Activated naive CD4-positive, alpha-beta T cell treated with Interleukin-2 at 50 U/mL for 16 hours (primary cell): ENCODE data around the gene MPPED1.

Source experiments
- DNase-seq: peaks from one replicate; pipeline ENCODE4 v3.0.0-alpha.2; 2020

The MPPED1 gene

DNA sequence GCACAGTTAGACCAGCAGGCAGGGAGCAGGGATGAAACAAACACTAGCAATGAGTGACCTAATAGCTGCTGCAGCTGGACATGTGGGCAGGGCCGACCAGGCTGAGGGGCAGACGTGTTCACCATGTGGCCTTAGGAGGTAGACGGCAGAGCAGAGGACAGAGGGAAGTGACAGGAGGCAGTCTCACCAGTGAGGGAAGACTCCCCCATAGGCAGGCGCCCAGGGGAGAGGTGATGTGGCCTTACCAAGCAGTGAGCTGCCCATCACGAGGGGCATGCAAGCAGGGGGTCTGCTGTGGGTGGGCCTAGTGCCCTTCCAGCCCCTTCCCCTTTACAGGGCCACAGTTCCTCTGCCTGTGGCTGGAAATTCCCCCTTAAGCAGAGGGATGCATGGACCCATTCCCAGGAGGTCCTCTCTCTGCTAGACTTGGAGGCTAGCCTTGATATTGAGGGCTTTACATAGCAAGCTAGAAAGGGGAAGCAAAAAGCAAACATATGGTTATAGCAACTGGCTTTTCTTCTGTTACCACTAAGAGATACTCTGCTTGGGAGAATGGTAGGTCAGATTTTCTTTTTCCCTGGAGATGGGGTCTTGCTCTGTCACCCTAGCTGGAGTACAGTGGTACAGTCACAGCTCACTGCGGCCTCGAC is 67.6 kb downstream of the MPPED1 start:
- DNase-seq: no peak

DNA sequence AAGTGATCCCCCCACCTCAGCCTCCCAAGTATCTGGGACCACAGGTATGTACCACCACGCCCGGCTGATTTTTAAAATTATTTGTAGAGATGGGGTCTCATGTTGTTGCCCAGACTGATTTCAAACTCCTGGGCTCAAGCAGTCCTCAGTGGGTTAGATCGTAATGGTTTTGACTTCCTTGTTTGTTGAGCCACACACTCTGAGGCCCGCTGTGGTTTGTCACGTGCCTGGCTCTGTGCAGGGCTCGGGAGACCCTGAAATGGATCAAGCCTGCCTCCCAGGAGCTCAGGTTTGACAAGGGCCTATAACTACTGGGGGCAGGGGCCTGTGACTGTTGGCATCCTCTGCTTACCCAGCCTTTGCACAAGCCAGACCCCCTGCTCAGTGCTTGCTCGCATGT is 68.1 kb downstream of the MPPED1 start:
- DNase-seq: no peak

DNA sequence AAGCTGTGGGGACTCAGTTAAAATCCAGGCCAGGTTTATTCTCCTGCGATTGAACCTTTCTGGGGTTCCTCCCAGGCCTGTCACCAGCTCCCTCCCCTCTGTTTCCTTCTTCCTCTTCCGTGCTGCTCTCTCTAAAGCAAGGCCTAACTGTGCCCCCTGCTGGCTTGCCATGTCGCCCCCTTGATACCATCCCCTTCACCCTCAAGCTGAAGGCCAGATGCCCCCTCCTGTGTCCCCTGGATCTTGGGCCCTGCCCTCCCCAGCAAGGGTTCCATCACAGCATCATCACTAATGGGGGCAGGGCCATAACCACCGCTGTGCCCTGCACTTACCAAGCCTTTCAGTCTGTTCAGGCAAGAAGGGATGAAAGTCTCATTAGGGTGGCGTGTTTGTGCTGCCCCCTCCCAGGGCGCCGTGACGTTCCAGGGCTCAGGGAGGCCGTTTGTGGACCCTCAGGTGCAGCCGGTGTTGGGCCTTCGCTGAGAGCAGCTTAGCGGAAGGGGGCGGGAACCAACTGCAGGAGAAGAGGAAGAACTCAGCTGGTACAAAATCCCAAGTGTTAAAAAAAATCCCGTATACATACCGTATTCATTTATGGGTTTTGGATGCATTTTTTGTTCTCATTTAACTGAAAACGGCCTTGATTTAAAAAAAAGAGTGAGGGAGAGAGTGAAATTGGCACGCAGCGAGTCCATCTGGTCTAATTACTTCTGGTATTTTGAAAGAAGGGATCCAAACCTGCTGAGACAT is 69.9 kb downstream of the MPPED1 start:
- no peak for DNase-seq

DNA sequence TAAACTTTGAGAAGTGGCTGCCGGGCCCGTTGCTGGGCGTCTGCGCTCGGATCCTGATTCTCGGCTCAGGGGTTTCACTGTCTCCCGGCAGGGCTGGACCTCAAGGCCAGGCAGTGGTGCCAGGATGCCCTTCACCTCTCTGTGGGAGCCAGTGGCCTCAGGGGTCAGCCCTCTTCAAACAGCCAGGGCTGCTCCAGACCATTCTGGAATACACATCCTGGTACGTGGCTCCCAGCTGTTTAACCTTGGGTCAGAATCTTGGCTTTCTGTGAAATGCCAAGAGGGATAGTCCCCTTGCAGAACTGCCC is 70.5 kb downstream of the MPPED1 start:
- no peak for DNase-seq

DNA sequence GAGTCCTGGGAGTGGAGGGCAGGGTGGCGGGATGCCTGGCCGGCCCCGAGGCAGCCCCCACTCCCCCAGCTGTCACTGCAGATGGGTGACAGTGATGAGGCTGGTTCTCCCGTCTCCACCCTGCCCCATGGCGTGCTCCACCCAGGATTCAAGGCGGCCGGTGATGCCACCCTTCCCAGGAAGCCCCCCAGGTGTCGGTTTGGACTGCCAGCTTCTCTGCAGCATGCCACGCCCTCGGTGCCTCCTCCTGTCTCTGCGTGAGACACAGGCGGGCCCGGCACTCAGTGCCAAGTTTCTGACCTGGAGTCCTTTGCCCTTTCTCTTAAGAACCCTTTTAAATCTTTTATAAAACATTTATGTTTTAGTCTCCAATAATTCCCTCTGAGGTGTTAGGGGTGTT is 71.5 kb downstream of the MPPED1 start:
- DNase-seq: no peak

DNA sequence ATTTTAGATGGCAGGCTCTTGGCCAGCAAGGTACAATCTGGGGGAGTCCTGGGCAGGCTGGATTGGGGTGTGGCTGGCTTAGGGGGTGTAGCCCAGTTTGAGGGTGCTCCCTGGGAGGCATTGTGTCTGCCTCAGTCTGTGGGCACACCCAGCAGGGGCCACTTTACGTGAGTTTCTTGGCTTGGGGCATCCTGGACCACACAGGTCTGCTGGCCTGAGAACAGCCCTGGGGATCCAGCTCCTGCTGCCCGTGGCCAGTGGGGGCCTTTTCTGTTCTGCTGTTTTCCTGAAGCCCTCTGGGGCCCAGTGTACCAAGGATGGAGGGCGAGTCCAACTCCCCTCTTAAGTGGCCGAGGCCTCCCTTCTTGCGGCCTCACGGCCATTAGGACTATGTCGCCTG is 71.9 kb downstream of the MPPED1 start:
- DNase-seq: no peak

DNA sequence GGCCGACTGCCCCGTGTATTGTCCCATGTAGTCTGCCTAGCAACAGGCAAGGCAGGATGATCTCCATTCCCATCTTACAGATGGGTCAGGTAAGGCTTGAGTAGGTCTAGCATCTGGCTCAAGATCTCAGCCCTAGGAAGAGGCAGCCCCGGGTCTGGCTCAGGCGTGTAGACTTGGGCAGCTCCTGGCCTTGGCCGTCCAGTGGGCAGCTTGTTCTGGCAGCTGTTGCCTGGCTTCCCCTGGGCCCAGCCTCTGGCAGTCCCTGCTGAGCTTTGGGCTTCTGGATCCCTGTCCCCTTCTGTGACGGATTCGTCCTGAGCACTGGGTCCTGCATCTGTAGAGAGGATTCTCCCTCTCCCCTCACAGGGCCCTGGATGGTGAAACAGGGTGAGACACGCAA is 72.4 kb downstream of the MPPED1 start:
- no peak for DNase-seq

DNA sequence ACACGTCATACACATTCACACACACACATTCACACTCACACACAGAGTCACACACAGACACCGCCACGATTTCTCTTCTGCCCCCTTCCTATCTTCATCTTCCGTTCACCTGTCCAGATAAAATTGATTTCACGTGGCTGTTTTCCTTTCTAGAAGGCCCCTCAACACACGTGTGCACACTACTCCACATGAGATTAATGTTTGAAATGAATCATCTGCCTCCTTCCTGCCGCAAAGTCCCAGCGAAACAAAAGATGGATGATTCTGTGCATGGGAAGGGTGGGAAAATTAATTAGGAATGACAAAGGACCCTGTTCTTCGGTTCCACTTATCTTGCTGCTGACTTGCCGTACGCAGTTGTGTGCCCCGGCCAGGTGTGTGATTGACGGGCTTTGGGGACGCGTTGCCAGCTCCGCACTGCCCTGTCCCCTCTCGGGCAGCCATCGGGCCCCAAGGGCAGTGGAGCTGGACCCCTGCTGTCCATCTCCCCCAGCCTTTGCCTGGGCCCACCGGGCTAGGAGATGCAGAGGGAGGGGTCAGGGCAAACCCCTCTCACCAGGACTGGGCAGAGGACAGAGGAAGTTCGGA is 73.8 kb downstream of the MPPED1 start:
- no peak for DNase-seq

DNA sequence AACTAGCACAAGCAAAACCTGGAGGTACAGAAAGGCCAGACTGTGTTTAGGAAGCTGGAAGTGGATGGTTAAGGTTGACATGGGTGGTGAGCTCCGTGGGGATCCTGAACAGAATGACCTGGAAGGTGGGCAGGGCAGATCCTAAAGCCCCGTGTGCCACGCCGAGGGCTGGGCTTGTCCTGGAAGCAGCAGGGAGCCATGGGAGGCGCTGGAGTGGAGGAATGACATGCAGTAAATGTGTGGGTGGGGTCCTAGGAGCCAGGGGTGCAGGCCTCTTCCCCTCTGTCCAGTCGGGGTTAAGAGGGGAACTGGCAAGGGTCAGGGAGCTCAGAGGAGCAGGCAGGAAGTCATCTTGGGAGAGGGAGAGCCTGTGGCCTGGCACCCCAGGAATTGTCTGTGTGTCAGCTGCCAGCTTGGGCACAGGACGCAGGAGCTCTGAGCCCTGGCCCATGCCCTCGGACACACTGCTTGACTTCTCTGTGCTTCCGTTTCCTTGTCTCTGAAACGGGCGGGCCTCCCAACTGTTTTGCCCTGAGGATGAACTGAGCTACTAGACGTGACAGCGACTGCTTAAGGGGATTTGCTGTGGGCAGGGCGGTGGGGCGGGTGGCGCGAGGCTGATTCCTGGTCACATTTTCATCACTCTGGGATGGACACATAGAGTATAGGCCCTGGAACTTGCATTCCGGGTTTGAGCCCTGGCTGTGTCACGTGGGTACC is 75.7 kb downstream of the MPPED1 start:
- DNase-seq: no peak

DNA sequence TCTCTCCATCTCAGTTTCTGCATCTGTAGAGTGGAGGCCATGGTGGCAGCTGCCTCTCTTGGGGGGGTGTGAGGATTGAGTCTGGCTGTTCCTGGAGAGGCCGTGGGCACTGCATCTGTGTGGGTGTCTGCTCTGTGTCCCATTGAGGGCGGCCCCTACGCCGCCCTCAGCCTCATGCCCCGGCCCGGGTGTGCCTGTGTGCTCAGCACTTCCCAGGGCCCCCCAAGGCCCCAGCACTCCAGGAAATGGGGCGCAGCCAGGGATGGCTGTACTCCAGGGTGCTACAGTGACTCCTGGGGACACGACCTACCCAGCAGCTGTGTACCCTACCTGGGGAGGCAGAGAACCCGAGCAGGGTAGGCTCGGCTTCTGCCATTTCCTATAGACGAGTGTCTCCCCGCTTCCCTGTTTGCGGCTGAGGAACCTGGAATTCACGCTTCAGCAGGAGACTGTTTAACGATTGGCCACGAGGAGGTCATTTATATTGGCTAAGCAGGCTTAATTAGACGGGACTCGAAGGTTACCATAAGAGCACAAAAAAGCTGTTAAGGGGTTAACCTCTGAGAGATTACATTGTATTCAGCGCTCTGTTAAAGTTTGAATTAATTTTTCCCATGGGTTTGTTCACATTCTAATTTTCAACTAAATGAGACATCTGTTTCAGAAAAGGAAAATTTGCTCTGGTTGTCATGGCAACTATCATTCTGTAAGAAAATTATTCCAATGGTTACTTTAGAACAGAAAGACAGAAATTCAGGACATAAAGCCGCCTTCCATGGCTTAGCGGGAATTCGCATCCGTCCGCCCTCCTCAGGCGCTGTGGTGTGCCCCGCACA is 76.4 kb downstream of the MPPED1 start:
- DNase-seq: no peak

DNA sequence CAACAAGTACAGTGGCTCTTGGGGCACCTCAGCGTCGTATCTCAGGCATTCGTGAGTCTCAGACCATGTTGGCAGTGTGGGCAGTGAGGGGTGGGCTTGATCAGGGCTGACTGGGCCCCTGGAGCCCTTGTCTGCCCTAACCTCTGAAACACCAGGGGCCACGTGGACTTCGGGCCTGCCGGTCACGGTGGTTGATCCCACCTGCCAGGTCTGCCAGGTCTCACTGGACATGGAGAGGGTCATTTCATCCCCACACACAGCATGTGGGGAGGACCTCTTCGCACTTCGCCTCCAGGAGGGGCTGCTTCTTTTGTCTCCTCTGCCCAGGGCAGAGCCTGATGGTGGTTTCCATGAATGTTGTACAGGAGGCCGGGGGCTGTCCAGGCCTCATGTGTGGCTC is 77.1 kb downstream of the MPPED1 start:
- no peak for DNase-seq

DNA sequence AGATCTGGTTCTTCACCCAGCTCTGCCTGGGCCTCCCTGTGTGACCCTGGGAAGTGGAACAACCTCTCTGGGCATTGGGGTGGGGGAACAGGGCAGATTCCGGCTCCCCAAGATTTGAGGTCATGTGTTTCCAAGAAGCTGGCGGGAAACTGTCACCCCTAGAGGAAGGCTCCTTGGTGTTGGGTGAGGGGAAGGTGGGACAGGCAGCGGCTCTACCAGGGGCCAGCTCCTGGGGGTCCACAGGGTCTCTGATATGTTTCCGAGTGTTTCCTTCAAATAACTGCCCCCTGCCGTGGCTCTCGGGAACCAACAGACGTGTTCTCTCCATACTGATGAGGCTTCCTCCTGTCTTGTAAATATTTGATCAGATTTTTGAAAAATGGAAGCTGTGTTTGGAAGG is 78.5 kb downstream of the MPPED1 start:
- no peak for DNase-seq

DNA sequence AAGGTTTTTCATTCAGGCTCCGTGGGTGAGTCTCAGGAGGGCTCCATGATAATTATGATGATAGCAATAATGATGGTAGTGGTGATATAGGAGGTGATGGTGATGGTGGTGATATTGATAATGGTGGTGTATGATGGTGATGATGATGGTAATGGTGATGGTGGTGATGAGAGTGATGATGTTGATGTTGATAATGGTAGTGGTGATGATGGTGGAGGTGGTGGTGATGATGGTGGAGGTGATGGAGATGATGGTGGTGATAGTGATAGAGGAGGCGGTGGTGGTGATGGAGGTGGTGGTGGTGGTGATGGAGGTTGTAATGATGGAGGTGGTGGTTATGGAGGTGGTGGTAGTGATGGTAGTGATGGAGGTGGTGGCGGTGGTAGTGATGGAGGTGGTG is 79.4 kb downstream of the MPPED1 start:
- no peak for DNase-seq

DNA sequence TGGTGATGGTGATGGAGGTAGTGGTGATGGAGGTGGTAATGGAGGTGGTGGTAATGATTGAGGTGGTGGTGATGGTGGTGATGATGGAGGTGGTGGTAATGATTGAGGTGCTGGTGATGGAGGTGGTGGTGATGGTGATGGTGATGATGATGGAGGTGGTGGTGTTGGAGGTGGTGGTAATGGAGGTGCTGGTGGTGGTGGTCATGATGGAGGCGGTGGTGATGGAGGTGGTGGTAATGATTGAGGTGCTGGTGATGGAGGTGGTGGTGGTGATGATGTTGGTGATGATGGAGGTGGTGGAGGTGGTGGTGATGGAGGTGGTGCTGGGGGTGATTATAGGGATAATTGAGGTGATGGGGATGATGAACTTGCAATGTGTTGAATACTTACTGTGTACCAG is 79.9 kb downstream of the MPPED1 start:
- no peak for DNase-seq

DNA sequence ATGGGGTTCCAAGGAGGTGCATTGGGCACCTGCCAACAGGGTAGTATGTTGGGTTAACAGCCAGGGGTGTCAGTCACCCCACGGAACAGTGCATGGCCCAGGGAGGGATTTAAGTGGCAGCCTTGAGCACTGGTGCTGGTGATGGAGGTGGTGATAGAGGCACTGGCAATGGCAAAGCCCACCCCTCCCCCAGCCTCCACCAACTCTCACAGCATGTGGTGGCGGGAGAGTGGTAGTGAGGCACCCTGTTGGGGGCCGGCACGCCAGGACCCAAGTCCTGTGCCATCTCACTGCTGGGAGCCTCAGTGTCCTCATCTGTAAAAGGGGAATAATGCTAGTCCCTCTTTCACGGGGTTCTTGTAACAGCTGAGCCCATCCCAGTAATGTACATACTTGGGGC is 81.5 kb downstream of the MPPED1 start:
- no peak for DNase-seq

DNA sequence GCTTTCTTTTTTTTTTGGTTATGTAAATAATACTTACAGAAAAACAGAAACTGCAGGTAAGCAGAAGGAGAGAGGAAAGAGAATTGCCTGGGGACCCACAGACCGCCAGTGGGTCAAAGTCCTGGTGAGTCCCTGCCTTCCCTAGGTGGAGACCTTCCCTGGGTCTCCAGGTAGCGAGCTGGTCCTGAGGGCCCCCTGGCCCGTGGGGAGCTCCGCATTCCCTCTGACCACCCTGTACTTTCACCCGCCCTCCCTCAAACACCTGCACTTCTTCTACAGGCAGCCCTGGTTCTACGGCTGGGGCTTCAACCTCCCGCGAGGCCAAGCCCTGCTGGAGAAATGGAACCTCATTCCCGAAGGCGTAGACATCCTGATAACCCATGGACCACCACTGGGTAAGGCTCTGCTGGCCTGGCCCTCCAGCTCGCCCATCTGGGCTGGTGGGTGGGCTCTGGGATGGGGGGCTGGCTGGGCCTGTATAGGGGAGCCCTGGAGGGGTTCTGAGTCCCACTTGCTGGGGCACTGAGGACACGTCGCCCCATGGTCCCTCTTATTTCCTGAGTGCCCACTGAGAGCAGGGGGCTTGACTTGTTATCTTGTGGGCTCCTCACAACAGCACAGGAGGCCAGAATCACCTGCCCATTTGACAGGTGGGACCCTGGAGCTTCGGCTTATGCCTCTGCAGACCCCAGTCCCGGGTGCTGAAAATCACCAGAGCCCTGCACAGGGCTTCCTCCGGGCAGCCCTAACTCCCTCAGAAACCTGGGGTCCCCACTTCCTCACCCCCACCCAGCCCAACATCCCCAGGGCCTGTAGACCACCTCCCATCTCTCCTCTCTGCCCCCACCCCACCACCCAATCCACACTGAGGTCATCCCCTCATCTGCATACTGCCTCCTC is 86.4 kb downstream of the MPPED1 start:
- DNase-seq: no peak

DNA sequence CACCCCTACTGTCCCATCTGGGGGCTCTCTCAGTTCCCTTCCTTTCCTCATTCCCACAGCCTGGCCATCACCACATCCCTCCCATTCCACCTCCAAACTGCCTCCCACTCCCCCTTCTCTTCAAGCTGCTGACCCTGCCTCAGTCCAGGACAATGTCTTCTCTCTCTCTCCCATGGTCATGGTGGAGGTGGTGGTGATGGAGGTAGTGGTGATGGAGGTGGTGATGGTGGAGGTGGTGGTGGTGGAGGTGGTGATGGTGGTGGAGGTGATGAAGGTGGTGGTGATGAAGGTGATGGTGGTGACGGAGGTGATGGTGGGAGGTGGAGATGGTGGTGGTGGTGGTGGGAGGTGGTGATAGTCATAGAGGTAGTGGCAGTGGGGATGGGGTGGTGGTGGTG is 87.0 kb downstream of the MPPED1 start:
- no peak for DNase-seq

DNA sequence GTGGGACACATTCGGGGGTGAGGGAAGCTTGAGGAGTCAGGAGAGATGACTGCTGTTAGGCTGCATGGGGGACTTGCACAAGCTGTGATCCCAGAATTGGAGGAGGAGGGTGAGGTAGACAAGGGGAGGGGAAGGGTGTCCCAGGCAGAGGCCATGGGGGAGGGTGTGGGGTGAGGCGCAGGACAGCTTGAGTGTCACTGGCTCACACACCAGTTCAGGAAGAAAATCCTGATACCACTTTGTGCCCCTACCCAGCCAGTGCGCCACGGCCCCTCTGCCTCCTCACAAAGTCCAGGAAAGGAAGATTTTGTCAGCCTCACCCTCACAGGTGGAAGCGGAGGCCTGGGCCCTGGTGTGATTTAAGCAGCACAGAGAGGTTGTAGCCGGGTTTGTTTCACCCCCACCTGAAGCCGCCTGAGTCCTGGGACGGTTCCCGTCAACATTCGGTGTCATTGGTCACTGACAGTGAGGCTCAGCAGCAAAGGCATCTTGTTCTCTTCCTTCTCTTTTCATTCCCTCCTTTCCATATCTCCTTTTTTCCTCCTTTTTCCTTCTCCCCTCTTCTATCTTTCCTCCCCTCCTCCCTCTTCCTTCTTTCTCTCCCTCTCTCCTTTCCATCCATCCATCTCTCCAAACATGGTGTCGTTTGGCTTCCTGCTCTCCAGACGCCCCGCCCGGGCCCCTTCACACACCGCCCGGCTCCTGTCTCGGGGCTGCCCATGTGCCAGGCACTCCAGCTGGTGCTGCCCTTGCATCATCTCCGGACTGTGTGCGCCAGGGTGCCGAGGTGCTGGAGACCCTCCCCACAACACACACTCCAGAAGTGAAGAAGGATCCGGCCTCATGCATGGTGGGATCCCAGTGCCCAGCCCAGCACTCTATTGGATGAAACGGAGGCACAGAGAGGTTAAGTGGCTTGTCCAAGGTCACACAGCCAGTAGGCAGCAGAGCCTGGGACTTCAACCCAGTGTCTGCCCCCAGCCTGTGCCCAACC is 89.3 kb downstream of the MPPED1 start:
- no peak for DNase-seq

DNA sequence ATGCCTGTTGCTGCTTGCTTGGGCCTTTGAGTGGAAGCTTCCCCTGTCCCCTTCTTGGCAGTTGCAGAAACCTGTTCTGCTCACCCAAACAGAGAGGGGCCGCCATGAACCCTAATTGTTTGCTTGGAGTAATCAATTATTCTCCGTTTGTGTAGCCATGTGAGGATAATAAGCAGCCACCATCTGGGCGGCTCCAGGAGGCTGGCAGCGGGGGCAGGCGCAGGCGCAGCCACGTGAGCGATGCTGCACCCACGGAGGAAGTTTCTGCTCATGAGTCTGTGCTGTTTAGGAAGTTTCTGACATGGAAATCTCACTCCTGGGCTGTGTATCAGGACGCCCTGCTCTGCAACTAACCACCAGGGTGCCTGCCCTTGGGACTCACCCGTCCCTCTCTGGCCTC is 90.1 kb downstream of the MPPED1 start:
- DNase-seq: no peak

DNA sequence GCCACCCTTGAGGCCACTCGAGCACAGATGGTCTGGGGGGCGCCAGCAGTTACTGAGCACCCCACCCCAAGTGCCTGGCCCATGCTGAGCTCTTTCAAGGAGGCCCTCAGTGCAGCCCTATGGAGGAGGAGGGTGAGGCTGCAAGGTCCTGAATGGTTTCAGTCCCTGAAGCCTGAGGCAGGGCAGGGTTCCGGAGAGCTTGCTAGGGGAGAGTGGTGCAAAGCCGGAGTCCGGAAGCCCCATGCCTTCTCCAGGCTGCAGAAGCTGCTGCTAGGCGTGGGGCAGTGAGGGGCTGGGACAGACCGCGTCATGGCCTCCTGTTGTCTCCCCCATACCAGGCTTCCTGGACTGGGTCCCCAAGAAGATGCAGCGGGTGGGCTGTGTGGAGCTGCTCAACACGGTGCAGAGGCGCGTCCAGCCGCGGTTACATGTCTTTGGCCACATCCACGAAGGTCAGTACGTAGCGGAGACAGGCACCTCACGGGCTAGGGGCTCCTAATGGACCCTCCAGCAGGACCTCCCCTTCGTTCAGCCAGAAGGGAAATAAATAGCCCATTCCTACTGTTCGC is 90.6 kb downstream of the MPPED1 start:
- no peak for DNase-seq
